Esophagus (tissue), 2 donors: ENCODE results near the gene SPCS3. TPM values are rescaled to one million over a fixed set of nuclear protein-coding genes. Genes with fewer than 3 reads are reported as not detected.
"Not testable (repeated sequence)": the region's sequence is repeated elsewhere in the genome, so short reads cannot be mapped to it uniquely, and the experiment has no call there.

Experiments
- H3K27ac ChIP-seq, 2 donors: one replicate each; pipeline ENCODE4 v1.5.1; 2013; ENCODE audit warnings: low read depth in 2 of 2, mild to moderate bottlenecking in 2 of 2, inconsistent platforms in 1 of 2, low read length in 1 of 2, moderate library complexity in 1 of 2
- H3K27me3 ChIP-seq, 2 donors: one replicate each; pipeline ENCODE4 v1.6.1; 2013; ENCODE audit warnings: low read length in 2 of 2, control low read depth in 1 of 2, mild to moderate bottlenecking in 1 of 2; ENCODE audit not compliant: insufficient read depth in 2 of 2, control insufficient read depth in 1 of 2
- H3K36me3 ChIP-seq, 2 donors: one replicate each; pipeline ENCODE4 v1.6.1; 2013; ENCODE audit warnings: low read length in 1 of 2; ENCODE audit not compliant: control insufficient read depth in 2 of 2, insufficient read depth in 2 of 2
- H3K4me1 ChIP-seq, 2 donors: one replicate each; pipeline ENCODE4 v1.6.1; 2013; ENCODE audit warnings: low read length in 1 of 2; ENCODE audit not compliant: control insufficient read depth in 2 of 2, insufficient read depth in 2 of 2
- H3K4me3 ChIP-seq, 2 donors: one replicate each; pipeline ENCODE4 v1.5.1; 2013; ENCODE audit warnings: low read length in 2 of 2, mild to moderate bottlenecking in 2 of 2, low read depth in 1 of 2, moderate library complexity in 1 of 2
- H3K9me3 ChIP-seq, 2 donors: one replicate each; pipeline ENCODE4 v1.6.1; 2013; ENCODE audit warnings: mild to moderate bottlenecking in 2 of 2, low read depth in 1 of 2, low read length in 1 of 2, moderate library complexity in 1 of 2; ENCODE audit not compliant: control insufficient read depth in 2 of 2, insufficient read depth in 1 of 2
- WGBS, 2 donors: extraction: QIAGEN DNeasy Blood & Tissue Kit; methylation state at CpG; one replicate each; pipeline ENCODE4 v1.1.7; 2013; 5-methylcytosine and 5-hydroxymethylcytosine counted together
- polyA plus RNA-seq, 2 donors: library from polyadenylated mRNA; stranded (reverse); fragments of 200-250 nt; gene quantifications; one replicate each; pipeline ENCODE4 v1.2.3, GENCODE V29; 2013
- donor health status: healthy with polysubstance abuse.
- donor health status: Bipolar disorder and iron deficiency.

Gene SPCS3
- polyA plus RNA-seq, 2 donors = 16.7 to 19.7 TPM

- no peaks in the 10 kb centered on the region for H3K36me3 ChIP-seq
- no peak overlapping the region for H3K4me3 ChIP-seq
- H3K4me1 ChIP-seq = no peaks in the 10 kb centered on the region
- H3K27ac ChIP-seq = no peak overlapping the region
- H3K27me3 ChIP-seq = no peaks in the 10 kb centered on the region
- no peaks in the 10 kb centered on the region for H3K9me3 ChIP-seq
Measured at GRCh38 chr4:176287546-176287945, 32.2 kb upstream of the SPCS3 start.

GRCh38 chr4:176288020-176288419, 31.7 kb upstream of the SPCS3 start:
- Histone ChIP-seq H3K27ac (no peak overlapping the region), H3K27me3 (no peaks in the 10 kb centered on the region), H3K4me1 (no peaks in the 10 kb centered on the region), H3K4me3 (no peak overlapping the region), H3K9me3 (no peaks in the 10 kb centered on the region), H3K36me3 (no peaks in the 10 kb centered on the region)

GRCh38 chr4:176289561-176289960, 30.2 kb upstream of the SPCS3 start:
- Histone ChIP-seq H3K9me3 (no peaks in the 10 kb centered on the region), H3K27me3 (no peaks in the 10 kb centered on the region), H3K4me1 (no peaks in the 10 kb centered on the region), H3K27ac (no peak overlapping the region), H3K4me3 (no peak overlapping the region), H3K36me3 (no peaks in the 10 kb centered on the region)
- 83 to 88% methylated on average over 6 of the region's 6 CpGs for WGBS, 2 donors

GRCh38 chr4:176290520-176290919, 29.2 kb upstream of the SPCS3 start:
- WGBS, 2 donors = 89 to 92% methylated on average over 3 of the region's 3 CpGs
- Histone ChIP-seq H3K27ac (no peak overlapping the region), H3K27me3 (no peaks in the 10 kb centered on the region), H3K4me1 (no peaks in the 10 kb centered on the region), H3K36me3 (no peaks in the 10 kb centered on the region), H3K4me3 (no peak overlapping the region), H3K9me3 (no peaks in the 10 kb centered on the region)

GRCh38 chr4:176291748-176292147, 28.0 kb upstream of the SPCS3 start:
- no peak overlapping the region for H3K27ac ChIP-seq
- H3K36me3 ChIP-seq = no peaks in the 10 kb centered on the region
- H3K4me1 ChIP-seq = no peaks in the 10 kb centered on the region
- no peaks in the 10 kb centered on the region for H3K27me3 ChIP-seq
- H3K4me3 ChIP-seq = no peak overlapping the region
- 79 to 80% methylated on average over 3 of the region's 3 CpGs for WGBS, 2 donors
- no peaks in the 10 kb centered on the region for H3K9me3 ChIP-seq

- 84 to 97% methylated on average over 1 of the region's 1 CpG for WGBS, 2 donors
- Histone ChIP-seq H3K4me1 (no peaks in the 10 kb centered on the region), H3K27ac (no peak overlapping the region), H3K36me3 (no peaks in the 10 kb centered on the region), H3K9me3 (no peaks in the 10 kb centered on the region), H3K27me3 (no peaks in the 10 kb centered on the region), H3K4me3 (no peak overlapping the region)
Measured at GRCh38 chr4:176292920-176293319, 26.8 kb upstream of the SPCS3 start.

GRCh38 chr4:176293660-176294059, 26.1 kb upstream of the SPCS3 start:
- 71 to 86% methylated on average over 1 of the region's 1 CpG for WGBS, 2 donors
- no peak overlapping the region for H3K4me3 ChIP-seq
- H3K4me1 ChIP-seq = no peaks in the 10 kb centered on the region
- H3K36me3 ChIP-seq = no peaks in the 10 kb centered on the region
- H3K9me3 ChIP-seq = no peaks in the 10 kb centered on the region
- no peaks in the 10 kb centered on the region for H3K27me3 ChIP-seq
- H3K27ac ChIP-seq = no peak overlapping the region

GRCh38 chr4:176295907-176296306, 23.9 kb upstream of the SPCS3 start:
- WGBS, 2 donors = 63 to 65% methylated on average over 5 of the region's 5 CpGs
- not testable (repeated sequence) for H3K27me3 ChIP-seq, H3K4me3 ChIP-seq, H3K36me3 ChIP-seq, H3K4me1 ChIP-seq, H3K27ac ChIP-seq, H3K9me3 ChIP-seq

GRCh38 chr4:176298664-176299063, 21.1 kb upstream of the SPCS3 start:
- H3K9me3 ChIP-seq = no peaks in the 10 kb centered on the region
- H3K4me3 ChIP-seq = no peak overlapping the region
- WGBS, 2 donors = 78 to 84% methylated on average over 6 of the region's 6 CpGs
- H3K36me3 ChIP-seq = no peaks in the 10 kb centered on the region
- no peaks in the 10 kb centered on the region for H3K27me3 ChIP-seq
- no peak overlapping the region for H3K27ac ChIP-seq
- H3K4me1 ChIP-seq = no peaks in the 10 kb centered on the region

GRCh38 chr4:176300036-176300435, 19.7 kb upstream of the SPCS3 start:
- 85 to 90% methylated on average over 8 to 9 of the region's 9 CpGs for WGBS, 2 donors
- no peaks in the 10 kb centered on the region for H3K27me3 ChIP-seq
- no peaks in the 10 kb centered on the region for H3K9me3 ChIP-seq
- H3K36me3 ChIP-seq = no peaks in the 10 kb centered on the region
- no peaks in the 10 kb centered on the region for H3K4me1 ChIP-seq
- no peak overlapping the region for H3K27ac ChIP-seq
- H3K4me3 ChIP-seq = no peak overlapping the region
